ENCODE data around the gene HLA-DPA1. TPM values are rescaled to one million over a fixed set of nuclear protein-coding genes. Genes with fewer than 3 reads are reported as not detected.
A peak's percentile ranks its signal among the peaks of the same experiment; 100 is the strongest.
"Not testable (repeated sequence)": the region's sequence is repeated elsewhere in the genome, so short reads cannot be mapped to it uniquely, and the experiment has no call there.

Gene HLA-DPA1
- total RNA-seq, 2 experiments from 2014 or later, result 12.1 to 15.3 TPM

DNA sequence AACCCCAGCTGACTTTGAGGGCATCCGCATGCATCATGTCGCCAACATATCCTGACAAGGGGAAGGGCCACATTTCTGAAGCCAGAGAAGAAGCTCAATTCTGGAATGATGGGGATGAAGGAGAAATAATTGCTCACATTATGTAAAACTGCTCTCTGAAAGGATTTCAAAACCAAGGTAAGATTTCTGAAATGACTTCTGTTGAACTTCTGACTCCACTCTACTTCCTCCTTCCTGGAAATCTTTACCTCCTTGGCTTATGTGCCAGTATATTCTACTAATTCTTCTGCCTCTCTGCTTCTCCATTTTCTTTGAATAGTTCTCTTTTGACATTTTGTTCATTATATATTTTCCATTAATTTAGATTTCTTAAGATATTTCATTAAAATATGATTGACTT, 34.2 kb upstream of the HLA-DPA1 start:
- Mint-ChIP-seq H3K27me3 (ENCODE audit: low read depth) (peaks cover 21% of the 10 kb centered on the region), H3K4me1 (ENCODE audit: low read depth) (no peaks in the 10 kb centered on the region), H3K9me3 (no peaks in the 10 kb centered on the region), H3K36me3 (ENCODE audit: low read depth) (no peaks in the 10 kb centered on the region), H3K27ac (no peak overlapping the region), H3K4me3 (no peak overlapping the region)
- no peak for DNase-seq
- CTCF ChIA-PET, result interaction anchor here (1.4 kb wide), 1 partner anchor 12 kb away, joined by 4 read pairs; no protein-coding TSS in a partner anchor
- intact Hi-C loops (cut with micrococcal nuclease), result no loop called here

- CTCF ChIA-PET, result no interaction called here
- no peaks in the 10 kb centered on the region for H3K4me1 Mint-ChIP-seq (ENCODE audit: low read depth)
- no peak for DNase-seq
- H3K36me3 Mint-ChIP-seq (ENCODE audit: low read depth), result peaks cover 2% of the 10 kb centered on the region
- H3K4me3 Mint-ChIP-seq, result no peak overlapping the region
- peaks cover 20% of the 10 kb centered on the region for H3K27me3 Mint-ChIP-seq (ENCODE audit: low read depth)
- intact Hi-C loops (cut with micrococcal nuclease), result no loop called here
- no peak overlapping the region for H3K27ac Mint-ChIP-seq
- H3K9me3 Mint-ChIP-seq, result peaks cover 7% of the 10 kb centered on the region
Measured at GRCh38 chr6:33105916-33106871, 32.7 kb upstream of the HLA-DPA1 start.

DNA sequence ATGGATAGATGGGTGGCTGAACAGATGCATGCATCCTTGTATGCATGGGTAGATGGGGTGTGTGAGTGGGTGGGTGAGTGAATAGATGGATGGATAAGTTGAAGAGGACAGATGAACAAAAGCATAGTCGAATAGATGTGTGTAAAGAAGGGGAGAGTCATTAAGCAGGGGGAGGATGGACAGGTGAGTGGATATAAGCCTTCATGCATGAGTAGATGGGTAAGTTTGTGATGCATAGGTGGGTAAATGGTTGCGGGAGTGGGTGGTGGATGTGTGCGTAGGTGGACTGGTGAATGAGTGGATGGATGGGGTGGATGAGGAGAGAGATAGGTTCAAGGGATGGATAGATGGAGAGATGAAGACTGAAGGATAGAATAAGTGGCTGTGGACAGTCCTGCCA, 31.9 kb upstream of the HLA-DPA1 start:
- DNase-seq, result no peak
- Mint-ChIP-seq H3K27ac (no peak overlapping the region), H3K4me1 (ENCODE audit: low read depth) (no peaks in the 10 kb centered on the region), H3K4me3 (no peak overlapping the region), H3K27me3 (ENCODE audit: low read depth) (peaks cover 17% of the 10 kb centered on the region), H3K36me3 (ENCODE audit: low read depth) (peaks cover 2% of the 10 kb centered on the region), H3K9me3 (peaks cover 14% of the 10 kb centered on the region)
- CTCF ChIA-PET, result no interaction called here
- intact Hi-C loops (cut with micrococcal nuclease), result no loop called here

DNA sequence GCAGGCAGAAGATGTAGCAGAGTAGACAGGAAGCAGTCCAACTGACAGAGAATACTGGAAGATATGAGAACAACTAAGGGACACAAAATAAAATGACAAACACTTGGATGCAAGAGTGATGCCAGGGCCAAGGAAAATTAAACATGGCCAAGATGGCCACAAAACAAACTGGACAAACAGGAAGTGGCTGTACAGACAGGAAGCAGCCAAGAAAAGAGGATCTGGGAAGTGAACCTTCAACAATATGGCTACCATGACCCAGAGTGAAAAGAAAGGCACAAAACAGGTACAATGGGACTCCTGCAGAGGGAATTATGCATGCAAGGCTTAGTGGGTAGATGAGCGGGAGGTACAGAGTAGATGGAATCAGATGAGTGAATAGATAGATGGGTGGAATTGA, 31.4 kb upstream of the HLA-DPA1 start:
- Mint-ChIP-seq H3K4me1 (ENCODE audit: low read depth) (no peaks in the 10 kb centered on the region), H3K9me3 (peaks cover 19% of the 10 kb centered on the region), H3K27me3 (ENCODE audit: low read depth) (peaks cover 14% of the 10 kb centered on the region), H3K4me3 (no peak overlapping the region), H3K36me3 (ENCODE audit: low read depth) (peaks cover 4% of the 10 kb centered on the region), H3K27ac (no peak overlapping the region)
- CTCF ChIA-PET, result no interaction called here
- intact Hi-C loops (cut with micrococcal nuclease), result no loop called here
- DNase-seq, result no peak

- no peak overlapping the region for H3K4me3 Mint-ChIP-seq
- H3K4me1 Mint-ChIP-seq (ENCODE audit: low read depth), result no peaks in the 10 kb centered on the region
- H3K36me3 Mint-ChIP-seq (ENCODE audit: low read depth), result peaks cover 6% of the 10 kb centered on the region
- intact Hi-C loops (cut with micrococcal nuclease), result no loop called here
- no peak for DNase-seq
- CTCF ChIA-PET, result no interaction called here
- peaks cover 25% of the 10 kb centered on the region for H3K9me3 Mint-ChIP-seq
- H3K27ac Mint-ChIP-seq, result no peak overlapping the region
- H3K27me3 Mint-ChIP-seq (ENCODE audit: low read depth), result peaks cover 10% of the 10 kb centered on the region
Measured at GRCh38 chr6:33103776-33104175, 30.3 kb upstream of the HLA-DPA1 start.

DNA sequence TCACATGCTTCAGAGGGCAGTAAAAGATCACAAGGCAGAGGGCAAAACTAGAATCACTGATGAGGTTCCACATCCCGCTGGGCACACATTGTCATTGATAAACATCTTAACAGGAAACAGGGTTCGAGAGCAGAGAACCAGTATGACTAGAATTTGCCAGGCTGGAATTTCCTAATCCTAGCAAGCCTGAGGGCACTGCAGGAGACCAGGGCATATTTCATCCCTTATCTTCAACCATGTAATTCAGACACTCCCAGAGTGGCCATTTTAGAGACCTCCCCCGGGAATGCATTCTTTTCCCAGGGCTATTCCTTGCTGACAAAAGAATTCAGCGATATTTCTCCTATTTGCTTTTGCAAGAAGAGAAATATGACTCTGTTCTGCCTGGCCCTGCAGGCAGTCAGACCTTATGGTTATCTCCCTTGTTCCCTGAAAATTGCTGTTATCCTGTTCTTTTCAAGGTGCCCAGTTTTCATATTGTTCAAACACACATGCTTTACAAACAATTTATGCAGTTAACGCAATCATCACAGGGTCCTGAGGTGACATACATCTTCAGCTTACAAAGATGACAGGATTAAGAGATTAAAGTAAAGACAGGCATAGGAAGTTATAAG, 27.8 kb upstream of the HLA-DPA1 start:
- Mint-ChIP-seq H3K9me3 (peaks cover 34% of the 10 kb centered on the region), H3K27me3 (ENCODE audit: low read depth) (peaks cover 12% of the 10 kb centered on the region)
- H3K36me3 Mint-ChIP-seq (ENCODE audit: low read depth); DNase-seq; H3K4me1 Mint-ChIP-seq (ENCODE audit: low read depth); H3K27ac Mint-ChIP-seq; H3K4me3 Mint-ChIP-seq; intact Hi-C loops (cut with micrococcal nuclease); CTCF ChIA-PET: not testable (repeated sequence)

DNA sequence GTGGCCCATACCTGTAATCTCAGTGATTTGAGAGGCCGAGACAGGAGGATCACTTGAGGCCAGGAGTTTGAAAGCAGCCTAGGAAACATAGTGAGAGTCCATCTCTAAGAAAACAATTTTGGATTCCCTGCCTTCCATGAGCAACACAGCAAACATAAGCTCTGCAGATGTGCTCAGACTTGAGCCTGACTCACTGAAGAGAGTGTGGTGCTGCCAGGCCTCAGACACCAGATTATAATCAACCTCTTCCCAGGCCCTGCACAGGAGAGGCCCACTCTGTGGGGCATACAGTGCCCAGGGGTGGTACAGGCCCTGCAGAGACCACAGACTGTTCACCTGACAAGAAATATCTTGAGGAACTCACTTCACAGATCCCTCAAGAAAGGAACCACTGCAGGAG, 22.2 kb upstream of the HLA-DPA1 start:
- Mint-ChIP-seq H3K27me3 (ENCODE audit: low read depth) (peaks cover 6% of the 10 kb centered on the region), H3K9me3 (peaks cover 23% of the 10 kb centered on the region), H3K27ac (no peak overlapping the region), H3K4me3 (no peak overlapping the region), H3K36me3 (ENCODE audit: low read depth) (peaks cover 4% of the 10 kb centered on the region), H3K4me1 (ENCODE audit: low read depth) (no peaks in the 10 kb centered on the region)
- DNase-seq, result no peak
- intact Hi-C loops (cut with micrococcal nuclease), result no loop called here
- CTCF ChIA-PET, result no interaction called here

GRCh38 chr6:33093855-33094254, 20.4 kb upstream of the HLA-DPA1 start:
- Mint-ChIP-seq H3K27ac (no peak overlapping the region), H3K4me3 (no peak overlapping the region), H3K27me3 (ENCODE audit: low read depth) (peaks cover 6% of the 10 kb centered on the region), H3K4me1 (ENCODE audit: low read depth) (no peaks in the 10 kb centered on the region), H3K36me3 (ENCODE audit: low read depth) (no peaks in the 10 kb centered on the region), H3K9me3 (peaks cover 9% of the 10 kb centered on the region)
- DNase-seq, result no peak
- intact Hi-C loops (cut with micrococcal nuclease), result no loop called here
- CTCF ChIA-PET, result no interaction called here

- no peak overlapping the region for H3K27ac Mint-ChIP-seq
- H3K4me3 Mint-ChIP-seq, result no peak overlapping the region
- H3K27me3 Mint-ChIP-seq (ENCODE audit: low read depth), result peaks cover 3% of the 10 kb centered on the region
- H3K9me3 Mint-ChIP-seq, result peaks cover under 1% of the 10 kb centered on the region
- CTCF ChIA-PET, result interaction anchor here (1.1 kb wide), 1 partner anchor 78 kb away, joined by 6 read pairs; no protein-coding TSS in a partner anchor
- intact Hi-C loops (cut with micrococcal nuclease), result loop anchor here (1.0 kb wide), 1 partner anchor 78 kb away; no protein-coding TSS in a partner anchor
- no peaks in the 10 kb centered on the region for H3K36me3 Mint-ChIP-seq (ENCODE audit: low read depth)
- H3K4me1 Mint-ChIP-seq (ENCODE audit: low read depth), result no peaks in the 10 kb centered on the region
- DNase-seq, result no peak
Measured at GRCh38 chr6:33092385-33092784, 18.9 kb upstream of the HLA-DPA1 start.

DNA sequence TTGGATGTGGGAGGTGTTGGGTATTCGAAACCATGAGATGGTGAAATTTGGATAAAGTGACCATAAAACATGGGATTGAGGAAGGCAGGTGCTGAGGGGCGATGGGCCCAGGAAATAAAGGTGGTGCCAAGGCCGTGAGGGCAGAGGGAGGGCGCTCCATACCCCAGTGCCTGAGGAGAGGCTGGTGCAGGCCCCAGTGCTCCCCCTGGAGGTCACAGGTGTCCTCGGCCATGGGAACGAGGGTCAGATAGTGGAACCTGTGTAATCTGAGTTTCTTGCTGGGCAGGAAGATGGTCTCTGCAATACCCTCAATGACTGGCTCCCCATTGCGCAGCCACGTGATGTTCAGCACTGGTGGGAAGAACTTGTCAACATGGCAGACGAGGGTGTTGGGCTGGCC, 18.5 kb upstream of the HLA-DPA1 start:
- CTCF ChIA-PET, result interaction anchor here (1.1 kb wide), 1 partner anchor 77 kb away, joined by 6 read pairs; no protein-coding TSS in a partner anchor

DNA sequence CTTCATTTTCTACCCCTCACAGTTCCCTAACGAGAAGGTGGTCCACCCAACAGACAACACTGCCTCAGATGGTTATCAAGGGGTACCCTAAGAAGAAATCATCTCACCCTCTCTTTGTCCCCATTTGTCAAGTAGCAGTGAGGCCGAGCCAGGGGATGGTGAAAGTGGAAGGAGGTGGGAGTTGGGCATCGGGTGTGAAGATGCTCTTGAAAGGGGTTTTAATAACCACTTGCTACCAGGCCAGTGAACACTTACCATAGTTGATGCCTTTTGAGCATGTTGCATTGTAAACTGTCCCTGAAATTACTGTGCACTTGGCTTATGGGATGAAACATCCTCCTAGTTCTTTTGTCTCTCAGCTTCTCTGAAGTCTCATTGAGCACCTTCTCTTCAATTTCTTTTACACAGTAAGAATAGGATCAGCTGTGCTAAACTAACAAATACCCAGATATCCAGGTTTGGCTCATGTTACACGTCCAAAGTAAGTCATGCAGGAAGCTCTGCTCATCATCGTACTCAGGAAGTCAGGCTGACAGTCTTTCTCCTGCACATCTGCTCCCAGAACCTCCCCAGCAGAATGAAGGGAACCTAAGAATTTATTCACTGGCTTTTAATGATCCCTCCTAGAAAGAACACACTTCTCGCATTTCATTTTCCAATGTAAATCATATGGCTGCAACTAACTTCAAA, 15.6 kb upstream of the HLA-DPA1 start:
- no peak overlapping the region for H3K27ac Mint-ChIP-seq
- no peaks in the 10 kb centered on the region for H3K36me3 Mint-ChIP-seq (ENCODE audit: low read depth)
- CTCF ChIA-PET, result interaction anchor here (1.3 to 1.6 kb wide), 3 partner anchors 73 to 105 kb away, joined by 3 to 7 read pairs (median 5); no protein-coding TSS in a partner anchor
- peaks cover 2% of the 10 kb centered on the region for H3K27me3 Mint-ChIP-seq (ENCODE audit: low read depth)
- DNase-seq, result no peak
- no peaks in the 10 kb centered on the region for H3K4me1 Mint-ChIP-seq (ENCODE audit: low read depth)
- intact Hi-C loops (cut with micrococcal nuclease), result no loop called here
- no peak overlapping the region for H3K4me3 Mint-ChIP-seq
- no peaks in the 10 kb centered on the region for H3K9me3 Mint-ChIP-seq

More for the DNA sequence above, 18.5 kb upstream of the HLA-DPA1 start:
- Mint-ChIP-seq H3K4me1 (ENCODE audit: low read depth) (no peaks in the 10 kb centered on the region), H3K4me3 (no peak overlapping the region), H3K9me3 (no peaks in the 10 kb centered on the region), H3K36me3 (ENCODE audit: low read depth) (no peaks in the 10 kb centered on the region), H3K27ac (no peak overlapping the region), H3K27me3 (ENCODE audit: low read depth) (peaks cover 2% of the 10 kb centered on the region)
- intact Hi-C loops (cut with micrococcal nuclease), result loop anchor here (1.0 kb wide), 1 partner anchor 78 kb away; no protein-coding TSS in a partner anchor
- peak; percentile 73 for DNase-seq

- Mint-ChIP-seq H3K9me3 (no peaks in the 10 kb centered on the region), H3K27ac (no peak overlapping the region), H3K4me3 (no peak overlapping the region), H3K27me3 (ENCODE audit: low read depth) (peaks cover 2% of the 10 kb centered on the region), H3K36me3 (ENCODE audit: low read depth) (no peaks in the 10 kb centered on the region), H3K4me1 (ENCODE audit: low read depth) (no peaks in the 10 kb centered on the region)
- intact Hi-C loops (cut with micrococcal nuclease), result no loop called here
- CTCF ChIA-PET, result interaction anchor here (1.3 to 1.6 kb wide), 3 partner anchors 72 to 104 kb away, joined by 3 to 7 read pairs (median 5); no protein-coding TSS in a partner anchor
- no peak for DNase-seq
Measured at GRCh38 chr6:33088258-33088930, 14.9 kb upstream of the HLA-DPA1 start.

All from activated naive CD4-positive, alpha-beta T cell treated with anti-CD3 and anti-CD28 coated beads for 36 hours (primary cell).